HG03025 (cell line): ENCODE measurements around the gene LRRC23.
"Not testable (repeated sequence)": the region's sequence is repeated elsewhere in the genome, so short reads cannot be mapped to it uniquely, and the experiment has no call there.

ENCODE experiments used
- ATAC-seq: cut with Tn5 transposase; IDR thresholded peaks from one replicate; pipeline ENCODE4 v1.9.1; 2021; ENCODE audit warnings: mild to moderate bottlenecking, moderate library complexity; ENCODE audit not compliant: unreplicated experiment, low FRiP score

LRRC23 gene

GRCh38 chr12:6899837-6900519, 4.6 kb upstream of the LRRC23 start:
- ATAC-seq, result no peak

GRCh38 chr12:6902448-6902847, 2.2 kb upstream of the LRRC23 start:
- no peak for ATAC-seq

- no peak for ATAC-seq
Observed at GRCh38 chr12:6903722-6904121, 900 bp upstream of the LRRC23 start.

- ATAC-seq, result no peak
Observed at GRCh38 chr12:6905414-6906040, 905 bp downstream of the LRRC23 start.

GRCh38 chr12:6908141-6908540, 3.5 kb downstream of the LRRC23 start:
- not testable (repeated sequence) for ATAC-seq

GRCh38 chr12:6909421-6910145, 5.0 kb downstream of the LRRC23 start:
- no peak for ATAC-seq

- ATAC-seq, result no peak
Observed at GRCh38 chr12:6912164-6912935, 7.7 kb downstream of the LRRC23 start.

GRCh38 chr12:6914246-6914946, 9.8 kb downstream of the LRRC23 start, which contains the start of gene ENO2:
TSS of gene ENO2 (plus strand) at chr12:6914580. CDS start at chr12:6915833, 1,253 bp downstream.
- peak; percentile 64 for ATAC-seq

- peak; percentile 12 for ATAC-seq
Observed at GRCh38 chr12:6914947-6915788, 10.5 kb downstream of the LRRC23 start.

GRCh38 chr12:6915789-6916285, 11.2 kb downstream of the LRRC23 start:
- no peak for ATAC-seq

GRCh38 chr12:6916426-6917200, 12.0 kb downstream of the LRRC23 start:
- ATAC-seq, result no peak

- no peak for ATAC-seq
Observed at GRCh38 chr12:6917491-6918231, 13.0 kb downstream of the LRRC23 start.

- no peak for ATAC-seq
Observed at GRCh38 chr12:6919588-6919987, 15.0 kb downstream of the LRRC23 start.

- no peak for ATAC-seq
Observed at GRCh38 chr12:6921539-6921938, 16.9 kb downstream of the LRRC23 start.

- ATAC-seq, result no peak
Observed at GRCh38 chr12:6921996-6922946, 17.6 kb downstream of the LRRC23 start.

GRCh38 chr12:6923003-6923732, 18.5 kb downstream of the LRRC23 start:
- ATAC-seq, result no peak
